Thyroid gland (tissue), 4 donors: ENCODE measurements around the gene CLEC4C. TPM values are rescaled to one million over a fixed set of nuclear protein-coding genes. Genes with fewer than 3 reads are reported as not detected.

Experiments used
- DNase-seq, 2 donors: peaks; one replicate each; pipeline ENCODE4 v3.0.0-alpha.2; 2019
- H3K27ac ChIP-seq, 3 donors: fragments of 200-600 bp; sonication (generic); 1 replicate in 2 of 3; 2 replicates in 1 of 3; pipeline ENCODE4 v1.5.1; 2016 to 2019; ENCODE audit warnings: mild to moderate bottlenecking in 1 of 3, moderate library complexity in 1 of 3
- H3K27me3 ChIP-seq: fragments of 200-600 bp; sonication (generic); one replicate; pipeline ENCODE4 v1.5.1; 2019
- H3K36me3 ChIP-seq, 2 donors: fragments of 200-600 bp; sonication (generic); one replicate each; pipeline ENCODE4 v1.5.1; 2016 to 2019
- H3K4me1 ChIP-seq, 2 donors: fragments of 200-600 bp; sonication (generic); one replicate each; pipeline ENCODE4 v1.5.1; 2017 to 2019
- H3K4me3 ChIP-seq, 3 donors: fragments of 200-600 bp; sonication (generic); replicated peaks in 1 of 3; 1 replicate in 2 of 3; 2 replicates in 1 of 3; pipeline ENCODE4 v1.5.1; 2016; ENCODE audit warnings: mild to moderate bottlenecking in 1 of 3
- H3K9me3 ChIP-seq: fragments of 200-600 bp; sonication (generic); one replicate; pipeline ENCODE4 v1.5.1; 2017
- POLR2A ChIP-seq, 2 donors: fragments of 450-650 bp; IDR thresholded peaks; one replicate each; pipeline ENCODE4 v1.6.1; 2017; ENCODE audit warnings: antibody characterized with exemption in 2 of 2, mild to moderate bottlenecking in 2 of 2, moderate library complexity in 1 of 2
- WGBS, 2 donors: methylation state at CpG; one replicate each; pipeline ENCODE4 v1.1.5; 2017; 5-methylcytosine and 5-hydroxymethylcytosine counted together
- intact Hi-C: fragments of 100-400 bp; cut with DNase I; formaldehyde crosslinking; loops from one replicate; pipeline ENCODE4 v1.15.1; 2023
- total RNA-seq, 4 donors: library from RNA; depleted of rRNA; stranded (reverse); fragments of >200 nt; gene quantifications; one replicate each; pipeline ENCODE4 v1.2.3, GENCODE V29; 2016
- TF ChIP-seq, protein P1 (sequence below), 6 experiments: fragments of 200-600 bp in 3 of 6; fragments of 450-650 bp in 3 of 6; sonication (generic) in 3 of 6; IDR thresholded peaks; one replicate each; pipeline ENCODE4 v1.5.1; 2016 to 2019; ENCODE audit warnings: antibody characterized with exemption in 6 of 6, mild to moderate bottlenecking in 2 of 6, inconsistent platforms in 1 of 6, moderate library complexity in 1 of 6

Gene CLEC4C
- total RNA-seq, 4 donors from 2014 or later: not detected

DNA sequence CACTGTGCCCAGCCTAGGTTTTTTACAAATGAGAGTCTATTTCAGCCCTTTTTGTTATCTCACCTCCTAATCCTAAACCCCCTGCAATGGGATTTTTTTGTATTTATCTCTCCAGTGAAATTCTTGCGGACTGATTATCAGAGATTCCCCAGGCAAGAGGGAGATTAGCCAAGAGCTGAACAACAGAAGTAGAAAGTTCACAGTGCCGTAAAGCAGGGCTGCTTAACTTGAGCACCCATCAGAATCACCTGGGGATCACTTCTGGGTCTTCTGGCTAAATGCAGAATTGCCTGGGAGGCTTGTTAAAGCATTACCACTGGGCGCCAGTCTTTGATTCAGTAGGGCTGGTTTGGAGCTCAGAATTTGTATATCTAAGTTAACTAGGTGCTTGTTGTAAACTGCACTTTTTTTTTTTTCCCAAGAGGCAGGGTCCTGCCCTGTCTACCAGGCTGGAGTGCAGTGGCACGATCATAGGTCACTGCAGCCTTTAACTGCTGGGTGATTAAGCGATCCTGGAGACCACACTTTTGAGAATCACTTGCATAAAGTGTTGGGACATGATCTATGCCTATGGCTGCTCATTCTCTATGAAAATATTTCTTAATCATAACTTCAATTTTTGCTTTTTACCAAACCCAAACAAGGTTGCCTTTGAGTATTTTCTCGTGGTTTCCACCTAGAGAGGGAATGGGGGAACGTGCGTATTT is 37.1 kb downstream of the CLEC4C start:
- Histone ChIP-seq H3K4me3 (no peak overlapping the region), H3K9me3 (no peaks in the 10 kb centered on the region), H3K4me1 (no peaks in the 10 kb centered on the region), H3K27me3 (no peaks in the 10 kb centered on the region), H3K27ac (no peak overlapping the region), H3K36me3 (no peaks in the 10 kb centered on the region)
- TF ChIP-seq, protein P1, sequence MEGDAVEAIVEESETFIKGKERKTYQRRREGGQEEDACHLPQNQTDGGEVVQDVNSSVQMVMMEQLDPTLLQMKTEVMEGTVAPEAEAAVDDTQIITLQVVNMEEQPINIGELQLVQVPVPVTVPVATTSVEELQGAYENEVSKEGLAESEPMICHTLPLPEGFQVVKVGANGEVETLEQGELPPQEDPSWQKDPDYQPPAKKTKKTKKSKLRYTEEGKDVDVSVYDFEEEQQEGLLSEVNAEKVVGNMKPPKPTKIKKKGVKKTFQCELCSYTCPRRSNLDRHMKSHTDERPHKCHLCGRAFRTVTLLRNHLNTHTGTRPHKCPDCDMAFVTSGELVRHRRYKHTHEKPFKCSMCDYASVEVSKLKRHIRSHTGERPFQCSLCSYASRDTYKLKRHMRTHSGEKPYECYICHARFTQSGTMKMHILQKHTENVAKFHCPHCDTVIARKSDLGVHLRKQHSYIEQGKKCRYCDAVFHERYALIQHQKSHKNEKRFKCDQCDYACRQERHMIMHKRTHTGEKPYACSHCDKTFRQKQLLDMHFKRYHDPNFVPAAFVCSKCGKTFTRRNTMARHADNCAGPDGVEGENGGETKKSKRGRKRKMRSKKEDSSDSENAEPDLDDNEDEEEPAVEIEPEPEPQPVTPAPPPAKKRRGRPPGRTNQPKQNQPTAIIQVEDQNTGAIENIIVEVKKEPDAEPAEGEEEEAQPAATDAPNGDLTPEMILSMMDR (IDR thresholded peaks at IDR 0.05): no peak
- no peak for TF ChIP-seq POLR2A (IDR thresholded peaks at IDR 0.05)
- WGBS, 2 donors: 62 to 70% methylated on average over 8 of the region's 8 CpGs
- DNase-seq: no peak
- intact Hi-C loops: no loop called here

DNA sequence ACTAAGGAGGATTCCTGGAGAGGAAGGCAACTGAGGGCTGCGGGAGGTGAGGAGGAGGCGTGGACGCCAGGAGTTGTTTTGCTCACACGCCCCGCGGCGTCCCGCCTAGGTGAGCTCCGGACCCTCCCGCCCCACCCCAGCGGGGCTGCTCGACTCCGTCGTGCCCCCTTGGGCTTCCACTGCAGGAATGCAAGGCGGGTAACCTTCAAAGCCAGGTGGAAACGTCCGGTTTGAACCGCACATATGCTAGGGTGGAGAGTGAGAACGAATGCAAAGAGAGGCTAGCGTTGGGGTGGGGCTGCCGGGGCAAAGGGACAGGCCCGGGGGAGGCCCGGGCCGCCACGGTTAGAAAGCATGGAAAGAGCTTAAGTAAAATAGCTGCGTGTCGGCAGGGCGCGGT is 41.3 kb downstream of the CLEC4C start:
- intact Hi-C loops: no loop called here
- 86 to 89% methylated on average over 29 of the region's 29 CpGs for WGBS, 2 donors
- Histone ChIP-seq H3K9me3 (no peaks in the 10 kb centered on the region), H3K27ac (no peak overlapping the region), H3K4me1 (no peaks in the 10 kb centered on the region), H3K4me3 (no peak overlapping the region), H3K36me3 (no peaks in the 10 kb centered on the region), H3K27me3 (no peaks in the 10 kb centered on the region)
- DNase-seq: no peak
- TF ChIP-seq POLR2A (IDR thresholded peaks at IDR 0.05): no peak
- TF ChIP-seq, protein P1 (IDR thresholded peaks at IDR 0.05): no peak

DNA sequence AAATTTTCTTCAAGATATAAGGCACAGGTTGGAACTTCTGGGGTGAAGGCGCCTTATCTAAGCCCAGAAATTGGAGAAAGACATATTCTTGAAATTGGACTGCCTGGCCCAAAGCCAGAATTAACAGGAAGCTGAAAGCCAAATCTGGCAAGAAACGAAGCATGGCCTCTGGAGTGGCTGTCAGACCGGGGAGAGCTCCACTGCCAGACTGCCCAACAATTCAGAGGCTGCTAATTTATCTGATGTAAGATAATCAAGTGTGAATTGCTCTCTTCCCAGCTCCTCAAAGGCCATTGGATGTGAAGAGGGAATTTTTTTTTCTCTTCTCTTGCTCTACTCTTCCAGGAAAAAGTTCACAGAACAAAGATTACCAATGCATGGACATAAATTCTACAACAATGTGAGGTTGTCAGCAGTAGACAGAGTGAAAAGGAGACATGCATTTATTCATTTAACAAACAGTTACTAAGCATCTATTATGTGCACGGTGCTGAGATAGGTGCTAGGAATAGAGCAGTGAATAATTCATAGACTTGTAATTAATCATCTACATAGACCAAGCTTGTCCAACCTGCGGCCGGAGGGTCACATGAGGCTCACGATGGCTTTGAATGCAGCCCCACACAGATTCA is 51.5 kb downstream of the CLEC4C start, which contains the start of gene GDF3:
Gene GDF3 (minus strand): TSS at position 210 of the 632 bp plus-strand sequence. CDS start 47 bp downstream, at position 163.
- no peaks in the 10 kb centered on the region for H3K27me3 ChIP-seq
- no peaks in the 10 kb centered on the region for H3K9me3 ChIP-seq
- no peaks in the 10 kb centered on the region for H3K36me3 ChIP-seq
- TF ChIP-seq, protein P1 (IDR thresholded peaks at IDR 0.05): no peak
- TF ChIP-seq POLR2A (IDR thresholded peaks at IDR 0.05): no peak
- peaks cover 0 to 3% of the 10 kb centered on the region in 2 donors for H3K4me1 ChIP-seq
- intact Hi-C loops: no loop called here
- no peak within 1 kb of the TSS for H3K4me3 ChIP-seq
- peak; percentile 37 to 56 for DNase-seq
- 41 to 44% methylated on average over 7 of the region's 7 CpGs for WGBS, 2 donors
- no peak within 1 kb of the TSS for H3K27ac ChIP-seq

DNA sequence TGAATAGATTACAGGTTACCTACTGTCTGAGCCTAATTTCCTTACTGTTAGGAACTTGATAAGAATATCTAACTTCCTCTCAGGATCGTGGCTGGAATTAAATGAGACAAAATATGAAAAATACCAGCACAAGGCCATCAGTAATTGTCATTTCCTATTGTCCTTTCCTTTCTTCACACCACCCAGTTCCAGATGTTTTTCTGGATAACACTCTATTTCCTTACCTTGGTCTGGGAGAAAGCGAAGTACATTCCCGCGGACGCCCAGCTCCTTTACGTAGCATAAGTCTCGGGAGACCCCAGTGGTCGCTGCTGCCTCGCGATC is 52.0 kb downstream of the CLEC4C start:
- intact Hi-C loops: no loop called here
- H3K27ac ChIP-seq: no peak overlapping the region
- 19 to 21% methylated on average over 10 of the region's 10 CpGs for WGBS, 2 donors
- H3K36me3 ChIP-seq: no peaks in the 10 kb centered on the region
- no peak for TF ChIP-seq POLR2A (IDR thresholded peaks at IDR 0.05)
- TF ChIP-seq, protein P1 (IDR thresholded peaks at IDR 0.05): no peak
- H3K9me3 ChIP-seq: no peaks in the 10 kb centered on the region
- DNase-seq: no peak
- no peaks in the 10 kb centered on the region for H3K27me3 ChIP-seq
- peaks cover 0 to 3% of the 10 kb centered on the region in 2 donors for H3K4me1 ChIP-seq
- no peak overlapping the region for H3K4me3 ChIP-seq

DNA sequence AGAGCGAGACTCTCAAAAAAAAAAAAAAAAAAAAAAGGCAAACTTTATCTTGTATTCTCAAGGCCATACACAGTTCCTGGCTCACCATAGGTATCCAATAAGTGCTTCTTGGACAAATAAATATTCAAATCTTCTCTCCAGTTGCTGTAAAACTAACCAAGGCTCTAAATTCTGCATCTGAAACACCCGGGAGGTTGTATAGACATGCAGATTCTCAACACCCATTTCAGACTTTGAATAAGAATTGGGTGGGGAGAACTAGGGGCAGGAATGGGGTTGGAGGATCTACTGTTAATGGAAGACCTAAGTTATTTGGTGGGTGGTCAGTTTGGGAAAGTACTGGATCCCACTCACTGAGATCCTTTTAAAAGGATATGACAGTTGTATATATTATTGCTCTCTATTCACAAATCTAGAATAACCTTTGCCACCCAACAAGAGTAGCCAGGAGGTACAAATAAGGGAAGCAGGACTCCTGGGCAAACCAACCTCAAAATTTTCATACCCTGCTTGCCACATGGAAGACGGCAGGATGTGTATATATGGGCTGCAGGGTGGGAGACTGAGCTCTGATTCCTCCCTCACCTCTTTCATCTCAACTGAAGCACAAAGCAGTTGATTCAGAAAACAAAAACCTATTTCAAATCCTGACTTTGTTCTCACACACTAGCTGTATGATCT is 52.5 kb downstream of the CLEC4C start:
- 71 to 75% methylated on average over 3 of the region's 3 CpGs for WGBS, 2 donors
- peaks cover 0 to 3% of the 10 kb centered on the region in 2 donors for H3K4me1 ChIP-seq
- no peak overlapping the region for H3K4me3 ChIP-seq
- no peak overlapping the region for H3K27ac ChIP-seq
- H3K9me3 ChIP-seq: no peaks in the 10 kb centered on the region
- TF ChIP-seq, protein P1 (IDR thresholded peaks at IDR 0.05): no peak
- no peak for TF ChIP-seq POLR2A (IDR thresholded peaks at IDR 0.05)
- intact Hi-C loops: no loop called here
- H3K27me3 ChIP-seq: no peaks in the 10 kb centered on the region
- DNase-seq: no peak
- H3K36me3 ChIP-seq: no peaks in the 10 kb centered on the region
